Mesenchymal stem cell (in vitro differentiated cells and primary cell): ENCODE results near the gene TNFAIP8L3.

ENCODE experiments used
- DNase-seq: peaks from one replicate; pipeline ENCODE4 v3.0.0-alpha.2; 2013
- H2AFZ ChIP-seq: one replicate; pipeline ENCODE4 v1.6.1; 2013; ENCODE audit warnings: low read depth, mild to moderate bottlenecking, control low read depth, inconsistent platforms, low read length, moderate library complexity
- H2AK5ac ChIP-seq: 2 replicates; pipeline ENCODE4 v1.6.1; 2013; ENCODE audit warnings: low read length, moderate library complexity, mild to moderate bottlenecking, inconsistent platforms; ENCODE audit not compliant: severe bottlenecking
- H2BK120ac ChIP-seq: one replicate; pipeline ENCODE4 v1.6.1; 2013; ENCODE audit warnings: low read depth, mild to moderate bottlenecking, inconsistent platforms, low read length, moderate library complexity
- H2BK12ac ChIP-seq, 2 experiments: one replicate each; pipeline ENCODE4 v1.6.1; 2013; ENCODE audit warnings: inconsistent platforms in 2 of 2, low read length in 2 of 2, mild to moderate bottlenecking in 2 of 2, moderate library complexity in 2 of 2, control low read depth in 1 of 2
- H2BK15ac ChIP-seq: one replicate; pipeline ENCODE4 v1.6.1; 2013; ENCODE audit warnings: mild to moderate bottlenecking, low read depth, inconsistent platforms; ENCODE audit not compliant: poor library complexity, severe bottlenecking
- H2BK5ac ChIP-seq: 2 replicates; pipeline ENCODE4 v1.6.1; 2013; ENCODE audit warnings: low read depth, mild to moderate bottlenecking, low read length, control low read depth, inconsistent platforms; ENCODE audit not compliant: poor library complexity, severe bottlenecking
- H3K14ac ChIP-seq, 2 experiments: one replicate each; pipeline ENCODE4 v1.6.1; 2013; ENCODE audit warnings: inconsistent platforms in 2 of 2, low read length in 2 of 2, control low read depth in 1 of 2, mild to moderate bottlenecking in 1 of 2, moderate library complexity in 1 of 2
- H3K18ac ChIP-seq, 2 experiments: one replicate each; pipeline ENCODE4 v1.6.1; 2013; ENCODE audit warnings: inconsistent platforms in 2 of 2, low read length in 2 of 2, control low read depth in 1 of 2, low read depth in 1 of 2, mild to moderate bottlenecking in 1 of 2
- H3K23ac ChIP-seq, 2 experiments: one replicate each; pipeline ENCODE4 v1.6.1; 2013; ENCODE audit warnings: inconsistent platforms in 2 of 2, low read length in 2 of 2, mild to moderate bottlenecking in 2 of 2, moderate library complexity in 2 of 2, control low read depth in 1 of 2
- H3K27ac ChIP-seq: 2 replicates; pipeline ENCODE4 v1.5.1; 2013; ENCODE audit warnings: mild to moderate bottlenecking, moderate library complexity, low read length, control low read depth, inconsistent platforms; ENCODE audit not compliant: poor library complexity, severe bottlenecking
- H3K27me3 ChIP-seq, 2 experiments: 2 replicates each; pipeline versions ENCODE4 v1.6.1 to v1.7.0; 2013; ENCODE audit warnings: low read length in 2 of 2, mild to moderate bottlenecking in 2 of 2, moderate library complexity in 2 of 2, control low read depth in 1 of 2, inconsistent platforms in 1 of 2; ENCODE audit not compliant: control insufficient read depth in 1 of 2, insufficient read depth in 1 of 2
- H3K36me3 ChIP-seq, 2 experiments: 2 replicates each; pipeline versions ENCODE4 v1.6.1 to v1.7.0; 2013; ENCODE audit warnings: low read length in 2 of 2, control low read depth in 1 of 2, inconsistent platforms in 1 of 2, low read depth in 1 of 2, mild to moderate bottlenecking in 1 of 2; ENCODE audit not compliant: insufficient read depth in 2 of 2, control insufficient read depth in 1 of 2
- H3K4ac ChIP-seq, 2 experiments: one replicate each; pipeline ENCODE4 v1.6.1; 2013; ENCODE audit warnings: inconsistent platforms in 2 of 2, low read length in 2 of 2, mild to moderate bottlenecking in 2 of 2, moderate library complexity in 2 of 2, control low read depth in 1 of 2, low read depth in 1 of 2
- H3K4me1 ChIP-seq: 2 replicates; pipeline ENCODE4 v1.6.1; 2013; ENCODE audit warnings: low read depth, low read length, control low read depth; ENCODE audit not compliant: control insufficient read depth, insufficient read depth
- H3K4me2 ChIP-seq: 2 replicates; pipeline ENCODE4 v1.6.1; 2013; ENCODE audit warnings: low read length, mild to moderate bottlenecking, inconsistent platforms; ENCODE audit not compliant: poor library complexity, severe bottlenecking
- H3K4me3 ChIP-seq, 2 experiments: 2 replicates each; pipeline versions ENCODE4 v1.5.1 to v1.7.0; 2013; ENCODE audit warnings: low read length in 2 of 2, mild to moderate bottlenecking in 2 of 2, control low read depth in 1 of 2, low read depth in 1 of 2; ENCODE audit not compliant: insufficient read depth in 1 of 2
- H3K79me1 ChIP-seq: replicated peaks from 2 replicates; pipeline ENCODE4 v1.6.1; 2013; ENCODE audit warnings: mild to moderate bottlenecking, control low read depth, low read length, inconsistent platforms; ENCODE audit not compliant: poor library complexity, severe bottlenecking
- H3K9ac ChIP-seq: 2 replicates; pipeline ENCODE4 v1.7.0; 2013; ENCODE audit warnings: mild to moderate bottlenecking, low read length, moderate library complexity
- H3K9me3 ChIP-seq: 2 replicates; pipeline ENCODE4 v1.7.0; 2013; ENCODE audit warnings: mild to moderate bottlenecking, low read length; ENCODE audit not compliant: control insufficient read depth
- H4K8ac ChIP-seq: one replicate; pipeline ENCODE4 v1.6.1; 2013; ENCODE audit warnings: inconsistent platforms, mild to moderate bottlenecking, low read length, moderate library complexity
- H4K91ac ChIP-seq: one replicate; pipeline ENCODE4 v1.6.1; 2013; ENCODE audit warnings: mild to moderate bottlenecking, low read length, inconsistent platforms
- WGBS: methylation state at CpG from one replicate; pipeline ENCODE4 v1.1.7; 2013; ENCODE audit warnings: mixed read lengths; 5-methylcytosine and 5-hydroxymethylcytosine counted together

TNFAIP8L3 gene

GRCh38 chr15:51051776-51052175 is 42.9 kb downstream of the TNFAIP8L3 start:
- H3K4me2 ChIP-seq: no peak overlapping the region
- no peaks in the 10 kb centered on the region for H3K79me1 ChIP-seq
- peaks cover 0 to 23% of the 10 kb centered on the region in 2 experiments for H3K36me3 ChIP-seq
- no peak overlapping the region for H2BK5ac ChIP-seq
- H3K4ac ChIP-seq: no peak overlapping the region
- no peak overlapping the region for H2BK120ac ChIP-seq
- H3K4me1 ChIP-seq: peaks cover 7% of the 10 kb centered on the region
- no peak overlapping the region for H4K91ac ChIP-seq
- H2BK12ac ChIP-seq: no peak overlapping the region
- no peak overlapping the region for H3K18ac ChIP-seq
- H3K27me3 ChIP-seq: peaks cover 0 to 28% of the 10 kb centered on the region in 2 experiments
- DNase-seq: no peak
- no peaks in the 10 kb centered on the region for H3K9me3 ChIP-seq
- no peak overlapping the region for H2AFZ ChIP-seq
- no peak overlapping the region for H3K23ac ChIP-seq
- WGBS: 83% methylated on average over 3 of the region's 3 CpGs
- H2BK15ac ChIP-seq: no peak overlapping the region
- H2AK5ac ChIP-seq: no peak overlapping the region
- H3K27ac ChIP-seq: no peak overlapping the region
- H3K14ac ChIP-seq: no peak overlapping the region
- H3K9ac ChIP-seq: no peak overlapping the region
- H4K8ac ChIP-seq: no peak overlapping the region
- H3K4me3 ChIP-seq: no peak overlapping the region

- no peak overlapping the region for H4K8ac ChIP-seq
- H2AK5ac ChIP-seq: no peak overlapping the region
- no peak overlapping the region for H3K18ac ChIP-seq
- H3K9me3 ChIP-seq: no peaks in the 10 kb centered on the region
- H2BK5ac ChIP-seq: no peak overlapping the region
- H3K4me1 ChIP-seq: peaks cover 7% of the 10 kb centered on the region
- no peak overlapping the region for H3K4me2 ChIP-seq
- 75% methylated on average over 2 of the region's 2 CpGs for WGBS
- no peak overlapping the region for H2AFZ ChIP-seq
- H3K23ac ChIP-seq: no peak overlapping the region
- no peak overlapping the region for H3K9ac ChIP-seq
- no peak overlapping the region for H4K91ac ChIP-seq
- H2BK120ac ChIP-seq: no peak overlapping the region
- H3K4ac ChIP-seq: no peak overlapping the region
- no peak overlapping the region for H3K4me3 ChIP-seq
- no peak overlapping the region for H2BK15ac ChIP-seq
- no peak for DNase-seq
- no peak overlapping the region for H3K27ac ChIP-seq
- no peak overlapping the region for H2BK12ac ChIP-seq
- H3K14ac ChIP-seq: no peak overlapping the region
- H3K79me1 ChIP-seq: no peaks in the 10 kb centered on the region
- peaks cover 0 to 18% of the 10 kb centered on the region in 2 experiments for H3K27me3 ChIP-seq
- no peaks in the 10 kb centered on the region for H3K36me3 ChIP-seq
Observed at GRCh38 chr15:51049081-51049480, 45.6 kb downstream of the TNFAIP8L3 start.

DNA sequence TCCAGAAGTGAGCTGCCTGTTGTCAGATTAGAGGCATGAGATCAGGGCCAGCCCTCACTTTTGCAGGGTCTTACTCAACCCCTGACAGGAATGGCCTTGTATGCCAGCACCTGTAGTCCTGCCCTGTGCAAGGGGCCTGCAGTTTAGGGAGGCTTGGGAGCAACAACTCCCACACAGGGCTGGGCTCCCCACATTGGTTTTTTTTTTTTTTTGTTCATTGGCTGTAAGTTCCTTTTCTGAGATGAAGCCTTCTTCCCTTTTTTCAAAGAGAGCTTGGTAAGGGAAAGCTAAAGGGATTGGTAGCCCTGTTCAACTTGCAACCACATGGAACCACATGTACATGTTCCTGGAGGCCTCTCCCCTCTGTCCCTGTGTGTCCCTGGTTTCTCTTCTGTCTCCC is 46.4 kb downstream of the TNFAIP8L3 start:
- Histone ChIP-seq H3K9me3 (no peaks in the 10 kb centered on the region), H2AFZ (no peak overlapping the region), H3K4me2 (no peak overlapping the region), H3K18ac (no peak overlapping the region), H3K27ac (no peak overlapping the region), H3K4me3 (no peak overlapping the region), H2BK15ac (no peak overlapping the region), H4K91ac (no peak overlapping the region), H3K4me1 (peaks cover 7% of the 10 kb centered on the region), H3K9ac (no peak overlapping the region), H3K4ac (no peak overlapping the region), H3K79me1 (no peaks in the 10 kb centered on the region), H2BK5ac (no peak overlapping the region), H2BK120ac (no peak overlapping the region), H3K23ac (no peak overlapping the region), H3K14ac (no peak overlapping the region), H4K8ac (no peak overlapping the region), H2AK5ac (no peak overlapping the region), H3K27me3 (peaks cover 0 to 18% of the 10 kb centered on the region in 2 experiments), H3K36me3 (no peaks in the 10 kb centered on the region), H2BK12ac (no peak overlapping the region)
- DNase-seq: no peak

DNA sequence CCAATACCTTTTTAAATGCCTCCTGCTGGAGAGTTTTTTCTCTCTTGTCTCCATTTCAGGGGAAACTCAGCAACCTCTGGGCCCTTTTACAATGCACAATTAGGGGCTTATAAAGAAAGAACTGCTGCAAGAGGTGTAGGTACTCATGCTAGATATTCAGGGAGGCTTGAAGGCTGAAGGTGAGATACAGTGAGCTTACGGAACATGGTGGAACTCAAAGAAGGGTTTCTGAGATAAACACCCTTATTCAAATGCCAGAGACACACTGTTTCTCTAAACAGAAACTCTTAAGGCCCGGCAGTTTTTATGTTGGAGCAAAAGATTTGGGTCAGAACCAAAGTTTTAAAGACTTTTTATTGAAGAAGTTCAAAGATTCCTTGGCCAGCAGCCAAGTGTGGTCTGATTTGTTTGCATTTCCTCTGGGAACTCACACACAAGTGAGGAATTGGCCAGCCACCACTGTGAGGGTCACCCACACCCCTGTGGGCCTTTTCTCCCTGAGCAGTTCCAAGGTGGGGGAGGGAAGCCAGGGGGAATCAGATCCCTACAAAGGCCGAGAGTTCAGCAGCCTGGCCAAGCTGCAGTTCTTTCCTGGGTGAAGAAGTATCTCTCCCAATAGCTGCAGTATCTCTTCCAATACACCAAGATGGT is 47.8 kb downstream of the TNFAIP8L3 start:
- no peak overlapping the region for H2BK12ac ChIP-seq
- no peaks in the 10 kb centered on the region for H3K9me3 ChIP-seq
- no peaks in the 10 kb centered on the region for H3K79me1 ChIP-seq
- H3K23ac ChIP-seq: no peak overlapping the region
- no peak overlapping the region for H2BK15ac ChIP-seq
- no peak overlapping the region for H3K4me3 ChIP-seq
- H3K9ac ChIP-seq: no peak overlapping the region
- peak overlapping the region; percentile 2 for H3K4me2 ChIP-seq
- no peak overlapping the region for H3K18ac ChIP-seq
- H3K14ac ChIP-seq: no peak overlapping the region
- H2BK5ac ChIP-seq: no peak overlapping the region
- H4K8ac ChIP-seq: no peak overlapping the region
- peaks cover 7% of the 10 kb centered on the region for H3K4me1 ChIP-seq
- H2BK120ac ChIP-seq: no peak overlapping the region
- H3K27ac ChIP-seq: peak overlapping the region; percentile 16
- H4K91ac ChIP-seq: no peak overlapping the region
- H3K27me3 ChIP-seq: peaks cover 0 to 9% of the 10 kb centered on the region in 2 experiments
- no peak overlapping the region for H2AFZ ChIP-seq
- H2AK5ac ChIP-seq: no peak overlapping the region
- DNase-seq: peak; percentile 23
- H3K4ac ChIP-seq: no peak overlapping the region
- 76% methylated on average over 1 of the region's 3 CpGs for WGBS
- H3K36me3 ChIP-seq: no peaks in the 10 kb centered on the region
